ENCODE results near the gene NLRP1. TPM values are rescaled to one million over a fixed set of nuclear protein-coding genes. Genes with fewer than 3 reads are reported as not detected.

The NLRP1 gene
- total RNA-seq, 2 donors from 2014 or later, result 3.3 to 8.6 TPM

GRCh38 chr17:5531085-5531418 lies 53.3 kb downstream of the NLRP1 start:
- DNase-seq (no peak), ATAC-seq (no peak)
- intact Hi-C loops (cut with DNase I, micrococcal nuclease), result no loop called here

- no peak for DNase-seq
- intact Hi-C loops (cut with DNase I, micrococcal nuclease), result no loop called here
- no peak for ATAC-seq
Observed at GRCh38 chr17:5530265-5531084, 53.8 kb downstream of the NLRP1 start.

- DNase-seq, result no peak
- intact Hi-C loops (cut with DNase I, micrococcal nuclease), result no loop called here
- ATAC-seq, result no peak
Observed at GRCh38 chr17:5527601-5528250, 56.6 kb downstream of the NLRP1 start.

- ATAC-seq, result no peak
- peak; percentile 10 to 31 for DNase-seq
Observed at GRCh38 chr17:5526821-5527598, 57.3 kb downstream of the NLRP1 start.

GRCh38 chr17:5523249-5523648 lies 61.1 kb downstream of the NLRP1 start:
- ATAC-seq, result no peak
- intact Hi-C loops (cut with DNase I, micrococcal nuclease), result no loop called here
- no peak for DNase-seq

More at GRCh38 chr17:5526821-5527598, 57.3 kb downstream of the NLRP1 start:
- intact Hi-C loops (cut with DNase I, micrococcal nuclease), result no loop called here

- DNase-seq (no peak), ATAC-seq (no peak)
- intact Hi-C loops (cut with DNase I, micrococcal nuclease), result no loop called here
Observed at GRCh38 chr17:5522476-5522875, 61.8 kb downstream of the NLRP1 start.

GRCh38 chr17:5516060-5516792 lies 68.1 kb downstream of the NLRP1 start:
- no peak for ATAC-seq
- intact Hi-C loops (cut with DNase I, micrococcal nuclease), result no loop called here
- no peak for DNase-seq

- ATAC-seq (no peak), DNase-seq (no peak)
- intact Hi-C loops (cut with DNase I, micrococcal nuclease), result no loop called here
Observed at GRCh38 chr17:5514976-5515375, 69.3 kb downstream of the NLRP1 start.

- no peak for DNase-seq
- no peak for ATAC-seq
- intact Hi-C loops (cut with DNase I, micrococcal nuclease), result no loop called here
Observed at GRCh38 chr17:5513628-5514027, 70.7 kb downstream of the NLRP1 start.

GRCh38 chr17:5511401-5512225 lies 72.7 kb downstream of the NLRP1 start:
- intact Hi-C loops (cut with DNase I, micrococcal nuclease), result no loop called here
- DNase-seq, result no peak

GRCh38 chr17:5510771-5511170 lies 73.5 kb downstream of the NLRP1 start:
- intact Hi-C loops (cut with DNase I, micrococcal nuclease), result no loop called here
- DNase-seq (no peak), ATAC-seq (no peak)

More at GRCh38 chr17:5511401-5512225, 72.7 kb downstream of the NLRP1 start:
- ATAC-seq, result no peak

GRCh38 chr17:5509482-5509881 lies 74.8 kb downstream of the NLRP1 start:
- DNase-seq, result no peak
- no peak for ATAC-seq
- intact Hi-C loops (cut with DNase I, micrococcal nuclease), result no loop called here

GRCh38 chr17:5508810-5509209 lies 75.5 kb downstream of the NLRP1 start:
- DNase-seq (no peak), ATAC-seq (no peak)
- intact Hi-C loops (cut with DNase I, micrococcal nuclease), result no loop called here

GRCh38 chr17:5506307-5506706 lies 78.0 kb downstream of the NLRP1 start:
- DNase-seq, result no peak
- intact Hi-C loops (cut with DNase I, micrococcal nuclease), result no loop called here
- no peak for ATAC-seq

GRCh38 chr17:5502552-5502951 lies 81.8 kb downstream of the NLRP1 start:
- intact Hi-C loops (cut with DNase I, micrococcal nuclease), result no loop called here
- DNase-seq, result no peak
- ATAC-seq, result no peak

GRCh38 chr17:5501685-5502084 lies 82.6 kb downstream of the NLRP1 start:
- intact Hi-C loops (cut with DNase I, micrococcal nuclease), result no loop called here
- DNase-seq, result no peak
- no peak for ATAC-seq

- peak; percentile 58 to 60 for DNase-seq
- intact Hi-C loops (cut with DNase I, micrococcal nuclease), result no loop called here
- ATAC-seq, result peak; percentile 65
Observed at GRCh38 chr17:5500589-5501391, 83.5 kb downstream of the NLRP1 start.

- DNase-seq, result no peak
- no peak for ATAC-seq
- intact Hi-C loops (cut with DNase I, micrococcal nuclease), result no loop called here
Observed at GRCh38 chr17:5500247-5500588, 84.1 kb downstream of the NLRP1 start.
